Panc1 (cell line): ENCODE data around the gene PIEZO1.

ENCODE experiments used
- TCF7L2 ChIP-seq: IDR thresholded peaks from 2 replicates; pipeline ENCODE4 v1.6.1; 2011; ENCODE audit warnings: mild to moderate bottlenecking, low read depth, low read length, inconsistent platforms
- TF ChIP-seq, protein P1 (sequence below): fragments of 450-650 bp; IDR thresholded peaks from 2 replicates; pipeline ENCODE4 v1.5.1; 2017; ENCODE audit warnings: mild to moderate bottlenecking

DNA sequence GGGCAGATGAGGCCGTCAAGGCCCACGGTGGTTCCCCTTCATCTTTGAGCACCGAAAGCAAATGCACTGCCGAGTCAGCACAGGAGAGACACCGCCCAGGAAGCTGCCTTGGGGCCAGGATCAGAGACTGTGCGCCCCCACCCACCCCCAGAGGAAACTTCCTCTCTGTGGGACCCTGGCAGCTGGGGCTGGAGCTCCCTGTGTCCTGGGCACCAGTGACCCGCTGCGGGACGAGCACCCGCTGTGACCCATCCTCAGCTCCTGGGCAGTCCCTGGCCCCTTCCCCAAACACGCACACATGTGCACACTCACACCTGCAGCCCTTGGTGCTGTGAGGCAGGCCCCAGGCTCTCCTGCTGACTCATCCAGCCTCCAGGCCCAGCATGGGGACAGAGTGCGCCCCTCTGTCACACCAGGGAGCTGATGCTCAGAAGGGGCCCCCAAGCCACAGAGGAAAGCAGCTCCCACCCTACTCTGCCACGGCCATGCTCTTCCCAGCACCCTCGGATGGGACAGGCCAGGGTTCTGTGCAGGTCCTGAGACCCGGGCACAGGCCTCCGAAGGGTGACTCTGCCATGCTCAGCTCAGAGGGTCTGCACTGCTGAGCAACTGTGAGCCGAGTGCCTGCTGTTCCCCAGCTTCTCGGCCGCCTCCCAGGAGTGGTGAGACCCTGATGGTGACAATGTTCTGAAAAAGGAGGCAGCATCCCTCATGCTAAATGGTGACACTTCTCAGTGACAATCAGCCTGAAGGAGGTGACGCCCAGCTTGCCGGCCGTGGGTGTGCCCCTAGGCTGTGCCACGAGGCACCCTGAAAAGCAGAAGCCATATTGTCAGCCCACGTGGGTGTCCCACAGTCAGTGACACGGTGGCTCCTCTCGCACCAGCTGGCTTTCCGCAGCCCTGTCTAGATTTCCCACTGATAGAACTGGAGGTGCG is 3.6 kb downstream of the PIEZO1 start:
- TF ChIP-seq TCF7L2: no peak
- TF ChIP-seq, protein P1, sequence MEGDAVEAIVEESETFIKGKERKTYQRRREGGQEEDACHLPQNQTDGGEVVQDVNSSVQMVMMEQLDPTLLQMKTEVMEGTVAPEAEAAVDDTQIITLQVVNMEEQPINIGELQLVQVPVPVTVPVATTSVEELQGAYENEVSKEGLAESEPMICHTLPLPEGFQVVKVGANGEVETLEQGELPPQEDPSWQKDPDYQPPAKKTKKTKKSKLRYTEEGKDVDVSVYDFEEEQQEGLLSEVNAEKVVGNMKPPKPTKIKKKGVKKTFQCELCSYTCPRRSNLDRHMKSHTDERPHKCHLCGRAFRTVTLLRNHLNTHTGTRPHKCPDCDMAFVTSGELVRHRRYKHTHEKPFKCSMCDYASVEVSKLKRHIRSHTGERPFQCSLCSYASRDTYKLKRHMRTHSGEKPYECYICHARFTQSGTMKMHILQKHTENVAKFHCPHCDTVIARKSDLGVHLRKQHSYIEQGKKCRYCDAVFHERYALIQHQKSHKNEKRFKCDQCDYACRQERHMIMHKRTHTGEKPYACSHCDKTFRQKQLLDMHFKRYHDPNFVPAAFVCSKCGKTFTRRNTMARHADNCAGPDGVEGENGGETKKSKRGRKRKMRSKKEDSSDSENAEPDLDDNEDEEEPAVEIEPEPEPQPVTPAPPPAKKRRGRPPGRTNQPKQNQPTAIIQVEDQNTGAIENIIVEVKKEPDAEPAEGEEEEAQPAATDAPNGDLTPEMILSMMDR: no peak
